Sigmoid colon (tissue), 7 donors: ENCODE results near the gene TBC1D20. TPM values are rescaled to one million over a fixed set of nuclear protein-coding genes. Genes with fewer than 3 reads are reported as not detected.

Experiments used
- DNase-seq: peaks from one replicate; pipeline ENCODE4 v3.0.0-alpha.2; 2019
- H3K27ac ChIP-seq, 4 donors: fragments of 200-600 bp; sonication (generic); one replicate each; pipeline ENCODE4 v1.5.1; 2016 to 2019; ENCODE audit warnings: mild to moderate bottlenecking in 1 of 4
- H3K27me3 ChIP-seq, 3 donors: fragments of 200-600 bp; sonication (generic); one replicate each; pipeline ENCODE4 v1.5.1; 2019; ENCODE audit warnings: mild to moderate bottlenecking in 1 of 3
- H3K36me3 ChIP-seq, 4 donors: fragments of 200-600 bp; sonication (generic); one replicate each; pipeline ENCODE4 v1.5.1; 2016 to 2019
- H3K4me1 ChIP-seq, 4 donors: fragments of 200-600 bp; sonication (generic); one replicate each; pipeline ENCODE4 v1.5.1; 2017 to 2019
- H3K4me3 ChIP-seq, 4 donors: fragments of 200-600 bp; sonication (generic); one replicate each; pipeline ENCODE4 v1.5.1; 2017 to 2019; ENCODE audit warnings: mild to moderate bottlenecking in 2 of 4, moderate library complexity in 1 of 4
- H3K9me3 ChIP-seq, 4 donors: fragments of 200-600 bp in 3 of 4; sonication (generic) in 3 of 4; one replicate each; pipeline versions ENCODE4 v1.5.1 to v1.6.1; 2013 to 2019
- CTCF ChIP-seq, 4 experiments: fragments of 450-650 bp in 3 of 4; fragments of 200-600 bp in 1 of 4; IDR thresholded peaks; one replicate each; pipeline ENCODE4 v1.5.1; 2016 to 2019; ENCODE audit warnings: antibody characterized with exemption in 4 of 4, mild to moderate bottlenecking in 3 of 4, moderate library complexity in 2 of 4
- EP300 ChIP-seq, 4 donors: sonication (generic); formaldehyde crosslinking; IDR thresholded peaks; one replicate each; pipeline ENCODE4 v1.6.1; 2017; ENCODE audit warnings: antibody characterized with exemption in 4 of 4
- POLR2A ChIP-seq, 2 donors: fragments of 450-650 bp; IDR thresholded peaks; one replicate each; pipeline ENCODE4 v1.6.1; 2016; ENCODE audit warnings: antibody characterized with exemption in 2 of 2, mild to moderate bottlenecking in 2 of 2, moderate library complexity in 2 of 2
- POLR2AphosphoS5 ChIP-seq, 4 donors: sonication (generic); formaldehyde crosslinking; IDR thresholded peaks; one replicate each; pipeline ENCODE4 v1.6.1; 2017; ENCODE audit warnings: antibody characterized with exemption in 4 of 4
- WGBS, 2 donors: extraction: QIAGEN DNeasy Blood & Tissue Kit; methylation state at CpG; one replicate each; pipeline ENCODE4 v1.1.7; 2013; 5-methylcytosine and 5-hydroxymethylcytosine counted together
- intact Hi-C: fragments of 100-400 bp; cut with DNase I; formaldehyde crosslinking; loops from one replicate; pipeline ENCODE4 v1.15.1; 2023
- polyA plus RNA-seq, 3 donors: library from polyadenylated mRNA; stranded (reverse); fragments of 200-250 nt; gene quantifications; one replicate each; pipeline ENCODE4 v1.2.3, GENCODE V29; 2013
- total RNA-seq, 4 donors: library from RNA; depleted of rRNA; stranded (reverse); fragments of >200 nt; gene quantifications; one replicate each; pipeline ENCODE4 v1.1.0, GENCODE V29; 2016
- donor health status: healthy with polysubstance abuse.
- donor health status: Bipolar disorder and iron deficiency.
- donor health status: healthy.

Gene TBC1D20
- total and polyA plus RNA-seq, 7 donors = 16.8 to 42.9 (median 32.6) TPM

- peak overlapping the region; percentile 32 to 99 (median 80) for H3K4me3 ChIP-seq
- no peaks in the 10 kb centered on the region for H3K9me3 ChIP-seq
- H3K27me3 ChIP-seq = no peaks in the 10 kb centered on the region
- H3K4me1 ChIP-seq = peaks cover 0 to 33% (median 24%) of the 10 kb centered on the region in 4 donors
- intact Hi-C loops = loop anchor here (2.0 to 5.0 kb wide), 3 partner anchors 61 to 245 kb away; partner anchors contain the start of genes NRSN2 and SRXN1
- TF ChIP-seq CTCF (IDR thresholded peaks at IDR 0.05) = peak in 3 of 4 experiments; percentile 18 to 32 (median 19)
- peak in 3 of 4 donors; percentile 38 to 59 (median 45) for TF ChIP-seq POLR2AphosphoS5 (IDR thresholded peaks at IDR 0.05)
- TF ChIP-seq EP300 (IDR thresholded peaks at IDR 0.05) = no peak
- 3 to 7% methylated on average over 45 of the region's 45 CpGs for WGBS, 2 donors
- DNase-seq = peak; percentile 89
- H3K36me3 ChIP-seq = peaks cover 0 to 22% (median 1%) of the 10 kb centered on the region in 4 donors
- H3K27ac ChIP-seq = peak overlapping the region; percentile 88 to 96 (median 94)
Observed at GRCh38 chr20:407133-407952, 55.0 kb downstream of the TBC1D20 start.

- H3K4me3 ChIP-seq = peak overlapping the region in 1 of 4 donors; percentile 94
- H3K27ac ChIP-seq = peak overlapping the region; percentile 88 to 96 (median 94)
- H3K27me3 ChIP-seq = no peaks in the 10 kb centered on the region
- H3K9me3 ChIP-seq = no peaks in the 10 kb centered on the region
- DNase-seq = no peak
- H3K4me1 ChIP-seq = peaks cover 0 to 33% (median 24%) of the 10 kb centered on the region in 4 donors
- 82 to 90% methylated on average over 9 of the region's 9 CpGs for WGBS, 2 donors
- intact Hi-C loops = loop anchor here (2.0 to 5.0 kb wide), 3 partner anchors 60 to 246 kb away; partner anchors contain the start of genes NRSN2 and SRXN1
- peaks cover 0 to 14% (median 0%) of the 10 kb centered on the region in 4 donors for H3K36me3 ChIP-seq
- TF ChIP-seq EP300 (IDR thresholded peaks at IDR 0.05) (no peak), POLR2AphosphoS5 (IDR thresholded peaks at IDR 0.05) (no peak), POLR2A (IDR thresholded peaks at IDR 0.05) (no peak), CTCF (IDR thresholded peaks at IDR 0.05) (no peak)
Observed at GRCh38 chr20:406200-407132, 55.9 kb downstream of the TBC1D20 start.

GRCh38 chr20:404088-404487 lies 58.2 kb downstream of the TBC1D20 start:
- no peak for DNase-seq
- WGBS, 2 donors = 85 to 96% methylated on average over 4 of the region's 4 CpGs
- Histone ChIP-seq H3K27me3 (no peaks in the 10 kb centered on the region), H3K4me3 (no peak overlapping the region), H3K27ac (no peak overlapping the region), H3K4me1 (peaks cover 0 to 18% (median 11%) of the 10 kb centered on the region in 4 donors), H3K36me3 (no peaks in the 10 kb centered on the region), H3K9me3 (no peaks in the 10 kb centered on the region)
- intact Hi-C loops = no loop called here
- TF ChIP-seq EP300 (IDR thresholded peaks at IDR 0.05) = no peak
- no peak for TF ChIP-seq POLR2AphosphoS5 (IDR thresholded peaks at IDR 0.05)
- TF ChIP-seq CTCF (IDR thresholded peaks at IDR 0.05) = no peak
- no peak for TF ChIP-seq POLR2A (IDR thresholded peaks at IDR 0.05)

- no peak for TF ChIP-seq POLR2AphosphoS5 (IDR thresholded peaks at IDR 0.05)
- no peak for TF ChIP-seq EP300 (IDR thresholded peaks at IDR 0.05)
- no peak for TF ChIP-seq CTCF (IDR thresholded peaks at IDR 0.05)
- TF ChIP-seq POLR2A (IDR thresholded peaks at IDR 0.05) = no peak
- H3K9me3 ChIP-seq = no peaks in the 10 kb centered on the region
- no peaks in the 10 kb centered on the region for H3K27me3 ChIP-seq
- WGBS, 2 donors = 95% methylated on average over 3 of the region's 3 CpGs
- intact Hi-C loops = no loop called here
- no peak overlapping the region for H3K27ac ChIP-seq
- no peaks in the 10 kb centered on the region for H3K36me3 ChIP-seq
- peaks cover 0 to 12% (median 7%) of the 10 kb centered on the region in 4 donors for H3K4me1 ChIP-seq
- no peak overlapping the region for H3K4me3 ChIP-seq
- no peak for DNase-seq
Observed at GRCh38 chr20:403582-403957, 58.8 kb downstream of the TBC1D20 start.
